H1 (cell line): ENCODE results near the gene FOXP2. TPM values are rescaled to one million over a fixed set of nuclear protein-coding genes. Genes with fewer than 3 reads are reported as not detected.

Experiments
- CTCF ChIA-PET: fragments of 300-600 bp; sonication (Branson Sonifier 250); formaldehyde crosslinking; loops from one replicate; lab custom pipeline; 2021; ENCODE audit not compliant: partially characterized antibody; lab: Charles Lee
- POLR2A ChIA-PET: fragments of 300-600 bp; sonication (Branson Sonifier 250); formaldehyde crosslinking; loops from one replicate; lab custom pipeline; 2021; ENCODE audit warnings: inconsistent platforms; ENCODE audit not compliant: partially characterized antibody; lab: Charles Lee
- DNase-seq, 2 experiments: peaks; one replicate each; pipeline versions ENCODE4 v3.0.0 to v3.0.0-alpha.2; 2010 to 2022; ENCODE audit warnings: low spot score in 2 of 2, low read depth in 1 of 2, mixed read lengths in 1 of 2
- FAIRE-seq: peaks from 2 replicates; lab custom pipeline; 2011; peaks lifted over from hg19 to GRCh38; lab: Jason Lieb, UNC
- H2AFZ ChIP-seq: 2 replicates; pipeline ENCODE4 v1.8.1; 2012; ENCODE audit warnings: low read length, inconsistent platforms
- H2AK5ac ChIP-seq: 2 replicates; pipeline ENCODE4 v1.6.1; 2013; ENCODE audit warnings: low read depth, low read length
- H2BK120ac ChIP-seq: replicated peaks from 2 replicates; pipeline ENCODE3; 2013; ENCODE audit warnings: low read depth, low read length, inconsistent platforms
- H2BK12ac ChIP-seq: 2 replicates; pipeline ENCODE4 v1.6.1; 2013; ENCODE audit warnings: low read depth, low read length
- H2BK15ac ChIP-seq: 2 replicates; pipeline ENCODE4 v1.6.1; 2013; ENCODE audit warnings: low read length
- H2BK20ac ChIP-seq: 2 replicates; pipeline ENCODE4 v1.6.1; 2013; ENCODE audit warnings: low read length
- H2BK5ac ChIP-seq: 2 replicates; pipeline ENCODE4 v1.6.1; 2013; ENCODE audit warnings: low read depth, low read length
- H3K14ac ChIP-seq: 2 replicates; pipeline ENCODE4 v1.6.1; 2013; ENCODE audit warnings: inconsistent platforms; ENCODE audit not compliant: insufficient read length
- H3K18ac ChIP-seq: 2 replicates; pipeline ENCODE4 v1.6.1; 2013; ENCODE audit warnings: low read length; ENCODE audit errors: extremely low read depth
- H3K23ac ChIP-seq: 2 replicates; pipeline ENCODE4 v1.6.1; 2013; ENCODE audit warnings: inconsistent platforms; ENCODE audit not compliant: insufficient read length
- H3K23me2 ChIP-seq: 2 replicates; pipeline ENCODE4 v1.6.1; 2013; ENCODE audit warnings: low read depth, low read length
- H3K27ac ChIP-seq: 2 replicates; pipeline ENCODE4 v1.6.1; 2011; ENCODE audit warnings: low read depth, low read length, inconsistent platforms
- H3K27me3 ChIP-seq, 4 experiments: replicated peaks in 1 of 4; 1 replicate in 1 of 4; 2 replicates in 3 of 4; pipeline versions ENCODE4 v1.6.1 to v1.8.1; 2011 to 2013; ENCODE audit warnings: low read length in 3 of 4, mild to moderate bottlenecking in 3 of 4, inconsistent platforms in 2 of 4, mixed read lengths in 2 of 4, moderate library complexity in 1 of 4; ENCODE audit not compliant: control insufficient read depth in 3 of 4, insufficient read depth in 3 of 4; ENCODE audit errors: extremely low read depth in 1 of 4
- H3K36me3 ChIP-seq, 4 experiments: 2 replicates each; pipeline versions ENCODE4 v1.6.1 to v1.8.1; 2011 to 2013; ENCODE audit warnings: mild to moderate bottlenecking in 4 of 4, low read length in 3 of 4, moderate library complexity in 2 of 4, control low read depth in 1 of 4, inconsistent platforms in 1 of 4; ENCODE audit not compliant: insufficient read depth in 4 of 4, control insufficient read depth in 2 of 4
- H3K4ac ChIP-seq: replicated peaks from 2 replicates; pipeline ENCODE3; 2013; ENCODE audit warnings: low read length, low read depth, mixed read lengths, inconsistent platforms; ENCODE audit not compliant: insufficient read length
- H3K4me1 ChIP-seq, 4 experiments: replicated peaks in 1 of 4; 1 replicate in 1 of 4; 2 replicates in 3 of 4; pipeline versions ENCODE4 v1.6.1 to v1.8.1; 2011 to 2013; ENCODE audit warnings: low read length in 3 of 4, inconsistent platforms in 2 of 4, mixed read lengths in 1 of 4; ENCODE audit not compliant: insufficient read depth in 4 of 4, control insufficient read depth in 3 of 4
- H3K4me2 ChIP-seq, 2 experiments: 2 replicates each; pipeline versions ENCODE4 v1.6.1 to v1.8.1; 2011 to 2013; ENCODE audit warnings: low read depth in 2 of 2, low read length in 2 of 2, control low read depth in 1 of 2, inconsistent platforms in 1 of 2, mild to moderate bottlenecking in 1 of 2; ENCODE audit not compliant: insufficient read depth in 1 of 2
- H3K4me3 ChIP-seq, 4 experiments: fragments of 200-600, 300-600 bp in 1 of 4; sonication (generic), shearing (Covaris generic), sonication (Bioruptor Twin) in 1 of 4; 2 replicates each; pipeline versions ENCODE4 v1.5.1 to v1.8.1; 2011 to 2016; ENCODE audit warnings: low read length in 4 of 4, low read depth in 3 of 4, control low read depth in 2 of 4, inconsistent platforms in 2 of 4, mild to moderate bottlenecking in 2 of 4, mixed read lengths in 1 of 4, moderate library complexity in 1 of 4; ENCODE audit not compliant: insufficient read depth in 2 of 4; ENCODE audit errors: extremely low read depth in 1 of 4
- H3K56ac ChIP-seq: replicated peaks from 2 replicates; pipeline ENCODE3; 2013; ENCODE audit warnings: low read depth, mild to moderate bottlenecking, mixed read lengths, low read length, inconsistent platforms; ENCODE audit not compliant: insufficient read length
- H3K79me1 ChIP-seq: 2 replicates; pipeline ENCODE4 v1.6.1; 2013; ENCODE audit warnings: low read depth, low read length, control low read depth
- H3K79me2 ChIP-seq, 2 experiments: 2 replicates each; pipeline versions ENCODE4 v1.6.1 to v1.8.1; 2012 to 2013; ENCODE audit warnings: low read length in 2 of 2, mild to moderate bottlenecking in 2 of 2, inconsistent platforms in 1 of 2; ENCODE audit not compliant: insufficient read depth in 2 of 2, control insufficient read depth in 1 of 2
- H3K9ac ChIP-seq, 4 experiments: replicated peaks in 1 of 4; 1 replicate in 1 of 4; 2 replicates in 3 of 4; pipeline versions ENCODE4 v1.6.1 to v1.8.1; 2011 to 2013; ENCODE audit warnings: low read depth in 3 of 4, low read length in 3 of 4, control low read depth in 2 of 4, mild to moderate bottlenecking in 2 of 4, moderate library complexity in 2 of 4, inconsistent platforms in 1 of 4; ENCODE audit errors: extremely low read depth in 1 of 4
- H3K9me3 ChIP-seq, 2 experiments: 2 replicates each; pipeline versions ENCODE4 v1.6.1 to v1.8.1; 2012 to 2013; ENCODE audit warnings: mild to moderate bottlenecking in 2 of 2, moderate library complexity in 2 of 2, control low read depth in 1 of 2, inconsistent platforms in 1 of 2, low read depth in 1 of 2, low read length in 1 of 2, mixed read lengths in 1 of 2; ENCODE audit not compliant: insufficient read depth in 2 of 2
- H4K20me1 ChIP-seq, 2 experiments: replicated peaks in 1 of 2; 2 replicates each; pipeline versions ENCODE3 to v1.8.1; 2011 to 2013; ENCODE audit warnings: inconsistent platforms in 2 of 2, low read length in 2 of 2, mild to moderate bottlenecking in 1 of 2; ENCODE audit not compliant: insufficient read depth in 2 of 2, control insufficient read depth in 1 of 2
- H4K5ac ChIP-seq: 2 replicates; pipeline ENCODE4 v1.6.1; 2013; ENCODE audit warnings: low read length, low read depth, mixed read lengths, inconsistent platforms; ENCODE audit not compliant: insufficient read length
- H4K8ac ChIP-seq: 2 replicates; pipeline ENCODE4 v1.8.0; 2013; ENCODE audit warnings: mild to moderate bottlenecking, moderate library complexity, low read length, inconsistent platforms; ENCODE audit not compliant: insufficient read depth; ENCODE audit errors: extremely low read depth
- H4K91ac ChIP-seq: replicated peaks from 2 replicates; pipeline ENCODE3; 2013; ENCODE audit warnings: low read length, mixed read lengths, inconsistent platforms; ENCODE audit not compliant: insufficient read length
- ASH2L ChIP-seq: fragments of 200-600, 300-600 bp; sonication (generic); IDR thresholded peaks from one replicate; pipeline ENCODE4 v1.7.1; 2017; ENCODE audit warnings: low read length
- CHD1 ChIP-seq: IDR thresholded peaks from 2 replicates; pipeline ENCODE4 v1.6.1; 2012; ENCODE audit warnings: low read depth, low read length, improper control_type of control experiment
- CREB1 ChIP-seq: IDR thresholded peaks from 2 replicates; pipeline ENCODE4 v1.6.1; 2012; ENCODE audit warnings: inconsistent platforms
- CTBP2 ChIP-seq: IDR thresholded peaks from 2 replicates; pipeline ENCODE4 v1.7.0; 2011; ENCODE audit warnings: borderline replicate concordance, mild to moderate bottlenecking, moderate library complexity, mixed read lengths, low read length; ENCODE audit not compliant: insufficient read depth, insufficient read length
- JUN ChIP-seq: IDR thresholded peaks from 2 replicates; pipeline ENCODE4 v1.6.1; 2011; ENCODE audit warnings: low read depth, mild to moderate bottlenecking, improper control_type of control experiment, low read length
- POLR2A ChIP-seq, 2 experiments: IDR thresholded peaks; 1 replicate in 1 of 2; 2 replicates in 1 of 2; pipeline ENCODE4 v1.6.1; 2011; ENCODE audit warnings: low read depth in 2 of 2, low read length in 2 of 2, mild to moderate bottlenecking in 2 of 2; ENCODE audit errors: control extremely low read depth in 1 of 2
- POLR2AphosphoS5 ChIP-seq: IDR thresholded peaks from 2 replicates; pipeline ENCODE4 v1.6.1; 2011; ENCODE audit warnings: low read depth, low read length
- RAD21 ChIP-seq, 2 experiments: IDR thresholded peaks in 1 of 2; conservative IDR thresholded peaks in 1 of 2; 2 replicates each; pipeline ENCODE4 v1.6.1; 2011; ENCODE audit warnings: low read depth in 2 of 2, low read length in 2 of 2, improper control_type of control experiment in 1 of 2, inconsistent platforms in 1 of 2, mild to moderate bottlenecking in 1 of 2, moderate library complexity in 1 of 2
- SRF ChIP-seq: IDR thresholded peaks from 2 replicates; pipeline ENCODE4 v1.6.1; 2011; ENCODE audit warnings: mild to moderate bottlenecking, low read depth, low read length, moderate library complexity
- TCF12 ChIP-seq: IDR thresholded peaks from 2 replicates; pipeline ENCODE4 v1.6.1; 2011; ENCODE audit warnings: low read depth, mild to moderate bottlenecking, low read length
- WGBS, 2 experiments: shearing (Covaris generic) in 1 of 2; methylation state at CpG; one replicate each; pipeline versions ENCODE4 v1.1.6 to v1.1.7; 2013 to 2015; ENCODE audit warnings: low lambda C conversion rate in 2 of 2, mixed read lengths in 2 of 2, inconsistent platforms in 1 of 2, low coverage in 1 of 2, missing lambda C conversion rate in 1 of 2; ENCODE audit not compliant: insufficient replicate concordance in 2 of 2, insufficient coverage in 1 of 2, insufficient read length in 1 of 2; ENCODE audit errors: extremely low coverage in 1 of 2, missing lambda C conversion rate in 1 of 2; 5-methylcytosine and 5-hydroxymethylcytosine counted together
- polyA plus RNA-seq, 7 experiments: library from polyadenylated mRNA; depleted of rRNA in 3 of 7; stranded (reverse) in 5 of 7; unstranded in 2 of 7; fragments of >200 nt in 5 of 7; fragments of 200-250 nt in 2 of 7; gene quantifications; 1 replicate in 5 of 7; 2 replicates in 1 of 7; 4 replicates in 1 of 7; pipeline versions ENCODE4 v1.2.1 to v1.2.3, GENCODE V29; 2011 to 2013; ENCODE audit warnings: missing spikeins in 2 of 7, mixed read lengths in 2 of 7
- total RNA-seq: library from RNA; stranded (reverse); fragmentation: NEBNext Ultra II Directional; extraction: Animal tissue kit (Norgen Biotek cat#: 25700); gene quantifications from 2 replicates; pipeline ENCODE4 v1.2.1, GENCODE V29; 2021
- TF ChIP-seq, protein P1 (sequence below): IDR thresholded peaks from 2 replicates; pipeline ENCODE4 v1.6.1; 2012; ENCODE audit warnings: inconsistent platforms
- TF ChIP-seq, protein P2 (sequence below): IDR thresholded peaks from 2 replicates; pipeline ENCODE4 v1.6.1; 2011; ENCODE audit warnings: low read length, improper control_type of control experiment
- TF ChIP-seq, protein P3 (sequence below): IDR thresholded peaks from 2 replicates; pipeline ENCODE4 v1.6.1; 2012; ENCODE audit warnings: low read length, inconsistent platforms

The FOXP2 gene
- total and polyA plus RNA-seq, 2 of the 8 experiments (the other 6 are each of a cell fraction or from before 2014, with no cell fraction given) = 0.09 to 0.43 TPM

DNA sequence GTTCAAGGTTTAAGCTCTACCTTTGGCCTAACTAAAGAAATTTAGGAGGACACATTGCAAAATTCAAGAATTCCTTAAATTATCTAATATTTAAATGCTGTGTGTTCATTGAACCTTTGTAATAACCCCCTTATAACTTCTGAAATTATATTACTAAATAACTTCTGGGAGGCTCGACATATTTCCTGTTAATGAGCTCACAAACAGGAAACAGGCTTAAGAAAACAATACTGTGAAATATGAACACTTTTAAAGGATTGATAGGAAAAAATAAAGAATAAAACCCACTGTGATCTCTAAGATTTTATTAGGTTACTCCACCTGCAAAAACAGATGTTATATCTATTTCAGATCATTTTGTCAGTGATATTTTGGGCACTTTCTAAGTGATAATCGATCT lies 74.1 kb downstream of the FOXP2 start:
- H3K9ac ChIP-seq = no peak overlapping the region
- no peak for FAIRE-seq
- TF ChIP-seq SRF = no peak
- TF ChIP-seq JUN = no peak
- no peak for TF ChIP-seq CTBP2
- TF ChIP-seq POLR2AphosphoS5 = no peak
- TF ChIP-seq POLR2A (IDR thresholded peaks at IDR 0.05; ENCODE audit: control extremely low read depth in 1 of 2, low read depth in 2 of 2, low read length in 2 of 2) = no peak
- TF ChIP-seq, protein P1, sequence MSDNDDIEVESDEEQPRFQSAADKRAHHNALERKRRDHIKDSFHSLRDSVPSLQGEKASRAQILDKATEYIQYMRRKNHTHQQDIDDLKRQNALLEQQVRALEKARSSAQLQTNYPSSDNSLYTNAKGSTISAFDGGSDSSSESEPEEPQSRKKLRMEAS = no peak
- TF ChIP-seq, protein P2, sequence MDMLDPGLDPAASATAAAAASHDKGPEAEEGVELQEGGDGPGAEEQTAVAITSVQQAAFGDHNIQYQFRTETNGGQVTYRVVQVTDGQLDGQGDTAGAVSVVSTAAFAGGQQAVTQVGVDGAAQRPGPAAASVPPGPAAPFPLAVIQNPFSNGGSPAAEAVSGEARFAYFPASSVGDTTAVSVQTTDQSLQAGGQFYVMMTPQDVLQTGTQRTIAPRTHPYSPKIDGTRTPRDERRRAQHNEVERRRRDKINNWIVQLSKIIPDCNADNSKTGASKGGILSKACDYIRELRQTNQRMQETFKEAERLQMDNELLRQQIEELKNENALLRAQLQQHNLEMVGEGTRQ = no peak
- TF ChIP-seq CREB1 = no peak
- TF ChIP-seq ASH2L = no peak
- no peak for TF ChIP-seq RAD21 (IDR thresholded peaks at IDR 0.05 in 1 of 2, conservative IDR thresholded peaks at IDR 0.05 in 1 of 2; ENCODE audit: low read depth in 2 of 2, low read length in 2 of 2)
- no peak for TF ChIP-seq CHD1
- TF ChIP-seq, protein P3, sequence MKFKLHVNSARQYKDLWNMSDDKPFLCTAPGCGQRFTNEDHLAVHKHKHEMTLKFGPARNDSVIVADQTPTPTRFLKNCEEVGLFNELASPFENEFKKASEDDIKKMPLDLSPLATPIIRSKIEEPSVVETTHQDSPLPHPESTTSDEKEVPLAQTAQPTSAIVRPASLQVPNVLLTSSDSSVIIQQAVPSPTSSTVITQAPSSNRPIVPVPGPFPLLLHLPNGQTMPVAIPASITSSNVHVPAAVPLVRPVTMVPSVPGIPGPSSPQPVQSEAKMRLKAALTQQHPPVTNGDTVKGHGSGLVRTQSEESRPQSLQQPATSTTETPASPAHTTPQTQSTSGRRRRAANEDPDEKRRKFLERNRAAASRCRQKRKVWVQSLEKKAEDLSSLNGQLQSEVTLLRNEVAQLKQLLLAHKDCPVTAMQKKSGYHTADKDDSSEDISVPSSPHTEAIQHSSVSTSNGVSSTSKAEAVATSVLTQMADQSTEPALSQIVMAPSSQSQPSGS = no peak
- TF ChIP-seq TCF12 = no peak

More for the DNA sequence above, 74.1 kb downstream of the FOXP2 start:
- Histone ChIP-seq H2BK20ac (no peak overlapping the region), H3K9me3 (peaks cover 9 to 17% of the 10 kb centered on the region in 2 experiments), H4K20me1 (no peaks in the 10 kb centered on the region), H3K4me2 (no peak overlapping the region), H2AK5ac (no peak overlapping the region), H3K4me1 (no peaks in the 10 kb centered on the region), H3K36me3 (no peaks in the 10 kb centered on the region), H2AFZ (no peak overlapping the region), H3K4me3 (no peak overlapping the region), H3K79me2 (no peaks in the 10 kb centered on the region), H3K14ac (no peak overlapping the region), H3K23me2 (no peaks in the 10 kb centered on the region), H3K4ac (no peak overlapping the region), H3K79me1 (no peaks in the 10 kb centered on the region), H3K56ac (no peak overlapping the region), H3K18ac (no peak overlapping the region), H4K5ac (no peak overlapping the region), H3K27ac (no peak overlapping the region), H4K8ac (no peak overlapping the region), H2BK5ac (no peak overlapping the region), H3K23ac (no peak overlapping the region), H2BK12ac (no peak overlapping the region), H2BK15ac (no peak overlapping the region), H4K91ac (no peak overlapping the region), H3K27me3 (no peaks in the 10 kb centered on the region), H2BK120ac (no peak overlapping the region)
- DNase-seq = no peak
- ChIA-PET POLR2A (no interaction called here), CTCF (no interaction called here)
- WGBS, 2 experiments = 86% methylated on average over 2 of the region's 2 CpGs; no CpG with 5 or more reads in 1 of the 2 experiments
